NCI-H460 (cell line): Measurements from ENCODE around the gene RGPD6. TPM values are rescaled to one million over a fixed set of nuclear protein-coding genes. Genes with fewer than 3 reads are reported as not detected.
"Not testable (repeated sequence)": the region's sequence is repeated elsewhere in the genome, so short reads cannot be mapped to it uniquely, and the experiment has no call there.

ENCODE experiments used
- DNase-seq: peaks from one replicate; pipeline ENCODE4 v3.0.0-alpha.2; 2016; ENCODE audit warnings: low read depth; ENCODE audit errors: extremely low read depth
- small RNA-seq, 2 experiments: library from RNA; depleted of rRNA; stranded (forward); fragments of <200 nt; gene quantifications; one replicate each; pipeline ENCODE3, GENCODE V24; 2014
- total RNA-seq: library from RNA; depleted of rRNA; stranded (reverse); fragments of >200 nt; shearing (Covaris generic); gene quantifications from 2 replicates; pipeline ENCODE4 v1.2.3, GENCODE V29; 2014; rRNA removed

RGPD6 gene
- total RNA-seq, 1 experiment from 2014 or later = 20.6 TPM

- DNase-seq = not testable (repeated sequence)
Measured at GRCh38 chr2:110482697-110483096, 94.3 kb downstream of the RGPD6 start.

GRCh38 chr2:110481200-110481599 lies 95.8 kb downstream of the RGPD6 start:
- DNase-seq = not testable (repeated sequence)

DNA sequence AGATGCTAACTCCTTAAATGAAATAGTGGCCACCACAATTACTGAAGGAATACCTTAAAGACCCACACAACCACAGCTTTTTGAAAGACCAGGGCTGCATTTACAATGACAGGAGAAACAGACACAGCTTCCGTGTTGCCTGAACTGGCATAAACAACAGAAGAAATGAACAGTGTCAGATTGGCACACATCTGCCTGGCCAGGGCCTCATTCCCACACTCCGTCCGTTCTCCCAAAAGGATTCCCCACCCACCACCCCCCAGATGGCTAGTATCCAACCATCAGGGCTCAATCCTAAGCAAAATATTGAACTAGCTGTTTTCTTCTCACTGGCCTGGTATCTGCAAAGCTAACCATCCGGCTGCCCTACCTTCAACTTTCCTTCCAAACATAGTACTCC lies 96.9 kb downstream of the RGPD6 start:
- DNase-seq = not testable (repeated sequence)

- not testable (repeated sequence) for DNase-seq
Measured at GRCh38 chr2:110477370-110477769, 99.7 kb downstream of the RGPD6 start.

GRCh38 chr2:110476952-110477351 lies 100.1 kb downstream of the RGPD6 start:
- not testable (repeated sequence) for DNase-seq

DNA sequence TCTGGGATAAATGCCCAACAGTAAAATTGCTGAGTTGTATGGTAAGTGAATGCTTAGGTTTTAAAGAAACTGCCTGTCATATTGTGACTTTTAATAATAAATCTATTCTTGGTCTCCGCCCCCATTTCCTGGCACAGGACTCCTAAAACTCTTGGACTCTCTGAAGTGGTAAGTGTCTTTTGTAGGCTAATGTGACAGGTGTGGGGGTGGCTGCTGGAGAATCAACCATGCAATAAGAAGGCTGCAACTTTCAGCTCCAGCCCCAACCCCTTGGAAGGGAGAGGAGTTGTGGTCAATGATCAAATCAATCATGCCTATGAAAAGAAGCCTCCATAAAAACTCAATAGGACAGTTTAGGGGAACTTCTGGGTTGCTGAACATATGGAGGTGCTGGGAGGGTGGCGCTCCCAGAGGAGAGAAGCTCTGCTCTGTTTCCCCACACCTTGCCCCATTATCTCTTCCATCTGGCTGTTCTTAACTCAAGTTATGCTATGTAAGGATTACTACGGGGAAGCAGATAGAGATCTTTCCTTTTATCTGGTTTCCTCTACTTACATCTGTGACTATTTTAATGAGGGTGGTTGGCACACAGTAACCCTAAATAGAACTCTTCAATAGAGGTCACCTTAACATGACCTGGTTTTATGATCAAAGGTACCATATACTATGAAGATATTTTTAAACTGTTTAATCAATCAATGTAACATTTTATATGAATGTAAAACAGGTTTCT lies 101.2 kb downstream of the RGPD6 start:
- not testable (repeated sequence) for DNase-seq

DNA sequence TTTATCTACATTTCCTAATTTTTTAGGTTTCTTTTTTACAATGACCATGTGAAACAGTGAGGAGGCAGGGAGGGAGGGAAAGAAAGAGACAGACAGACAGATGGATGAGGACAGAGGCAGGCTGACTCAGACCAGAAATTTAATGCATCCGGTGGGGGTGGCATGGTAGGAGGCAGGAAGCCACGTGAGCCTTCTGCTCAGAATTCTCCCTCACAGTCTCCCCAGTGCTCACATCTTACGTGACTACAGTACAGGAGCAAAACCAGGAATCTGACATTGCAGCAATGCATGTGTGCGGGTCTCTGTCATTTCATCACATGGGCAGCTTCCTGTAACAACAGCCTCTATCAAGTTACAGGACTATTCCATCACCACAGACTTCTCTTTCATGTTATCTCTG lies 102.1 kb downstream of the RGPD6 start:
- not testable (repeated sequence) for DNase-seq

- not testable (repeated sequence) for DNase-seq
Measured at GRCh38 chr2:110473059-110473358, 104.0 kb downstream of the RGPD6 start.

GRCh38 chr2:110472171-110473058 lies 104.6 kb downstream of the RGPD6 start, which contains the start of gene LIMS4:
Gene LIMS4 (minus strand): TSS chr2:110472816. CDS start chr2:110472778, 38 bp downstream.
- not testable (repeated sequence) for DNase-seq

DNA sequence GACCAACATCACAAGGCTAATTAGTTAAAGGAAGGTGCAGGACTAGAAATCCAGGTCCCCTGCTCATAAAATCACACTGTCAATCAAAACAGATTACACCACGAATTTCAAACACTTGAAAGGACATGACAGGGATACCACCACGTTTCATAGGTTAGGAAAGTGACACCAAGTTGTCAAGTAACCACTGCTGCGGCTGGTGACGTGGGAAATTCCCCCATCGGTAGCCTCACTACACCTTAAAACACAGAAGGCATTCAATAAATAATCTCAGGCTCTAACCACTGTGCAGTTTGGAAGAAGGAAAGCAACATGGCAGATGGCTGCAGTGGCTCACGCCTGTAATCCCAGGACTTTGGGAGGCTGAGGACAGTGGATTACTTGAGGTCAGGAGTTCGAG lies 108.1 kb downstream of the RGPD6 start:
- DNase-seq = not testable (repeated sequence)

- DNase-seq = not testable (repeated sequence)
Measured at GRCh38 chr2:110465312-110465711, 111.7 kb downstream of the RGPD6 start.

Small RNAs within 50 kb of the gene (small RNA-seq; reads per million reads assigned to genes)
- gene AC108938.1 = 0 reads per million in 2 experiments

Other genes with a start within 250 kb of the RGPD6 start
- not detected in 2 replicates for gene LIMS4, start 104.4 kb downstream of the RGPD6 start, total RNA-seq
- 69.2 and 78.2 TPM in 2 replicates for gene BUB1, start 100.8 kb upstream of the RGPD6 start, total RNA-seq
- gene ACOXL, start 155.4 kb upstream of the RGPD6 start, total RNA-seq = not detected in 2 replicates